ENCODE data around the gene THADA.

The THADA gene

DNA sequence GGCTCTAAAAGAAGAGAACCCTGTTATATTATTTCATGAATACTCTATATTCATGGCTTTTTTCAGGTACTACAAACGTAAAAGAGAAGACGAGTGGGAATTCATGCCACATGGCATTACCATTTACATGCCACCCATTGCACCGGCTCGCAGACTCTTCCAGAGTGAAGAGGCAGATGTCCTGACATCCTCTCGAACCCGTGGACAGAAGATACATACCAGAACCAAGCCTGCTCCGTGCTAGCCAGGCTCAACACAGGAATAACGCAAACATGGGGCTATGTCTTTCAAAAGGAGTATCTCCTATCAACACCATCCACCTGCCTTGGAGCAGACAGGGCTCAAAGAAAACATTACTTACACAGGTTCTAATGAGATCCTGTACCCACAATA lies 168.8 kb downstream of the THADA start:
- TF ChIP-seq CTCF (IDR thresholded peaks at IDR 0.05; ENCODE audit: control insufficient read depth, extremely low read depth, insufficient read depth), result no peak
- H3K4me3 ChIP-seq (ENCODE audit: low read depth, low read length), result no peak overlapping the region

DNA sequence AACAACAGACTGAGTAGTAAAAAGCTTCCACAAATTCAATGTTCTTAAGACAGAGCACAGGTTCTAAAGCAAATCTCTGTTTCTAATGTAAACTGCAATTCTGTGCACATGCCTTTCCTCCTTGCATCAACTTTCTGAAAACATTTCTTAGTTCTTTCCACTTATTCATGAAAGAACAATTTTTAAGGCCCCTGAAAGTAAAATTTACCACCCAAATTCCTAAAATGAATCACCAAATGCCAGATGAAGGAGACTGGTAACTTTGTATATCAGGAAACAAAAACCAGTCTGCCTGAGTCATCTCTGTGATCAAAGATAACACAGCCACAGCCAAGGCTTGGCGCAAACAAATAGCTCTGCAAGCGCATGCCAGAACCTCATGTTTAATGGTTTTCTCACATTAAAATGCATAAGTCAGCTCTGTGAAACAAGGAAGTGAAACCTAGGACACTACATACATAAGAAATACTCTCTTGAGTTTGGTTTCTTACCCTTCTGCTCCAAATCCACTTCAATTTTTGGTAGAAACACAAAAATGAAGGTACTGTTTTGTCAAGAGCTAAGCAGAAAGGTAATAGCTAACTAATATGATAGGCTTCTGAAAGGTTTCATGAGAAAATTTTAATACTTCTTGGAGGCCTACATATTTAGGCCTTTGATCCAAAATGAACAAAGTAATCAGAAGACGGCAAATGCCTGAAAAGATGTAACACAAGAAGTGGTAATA lies 169.4 kb downstream of the THADA start:
- no peak overlapping the region for H3K4me3 ChIP-seq (ENCODE audit: low read depth, low read length)
- no peak for TF ChIP-seq CTCF (IDR thresholded peaks at IDR 0.05; ENCODE audit: control insufficient read depth, extremely low read depth, insufficient read depth)
- DNase-seq (ENCODE audit: low read depth), result peak; percentile 93

More for the DNA sequence above, 168.8 kb downstream of the THADA start:
- no peak for DNase-seq (ENCODE audit: low read depth)

DNA sequence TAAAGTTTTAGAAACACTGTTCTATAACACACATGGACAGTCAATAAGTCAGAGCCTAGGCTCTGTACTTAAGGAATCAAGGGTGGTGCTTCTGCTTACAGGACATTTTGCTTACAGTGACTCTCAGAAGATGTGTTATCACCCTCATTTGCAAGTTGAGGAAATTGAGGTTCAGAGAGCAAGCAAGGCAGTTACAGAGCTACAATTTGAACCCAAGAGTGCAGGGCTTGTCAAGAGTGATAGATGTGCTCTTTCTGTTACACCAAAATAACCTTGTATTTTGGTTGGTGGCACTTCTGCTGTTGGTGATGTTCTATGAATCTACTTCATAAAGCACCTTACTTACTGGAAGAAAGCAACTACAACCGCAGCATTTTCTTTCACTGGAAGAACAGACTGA lies 170.2 kb downstream of the THADA start:
- H3K4me3 ChIP-seq (ENCODE audit: low read depth, low read length), result no peak overlapping the region
- TF ChIP-seq CTCF (IDR thresholded peaks at IDR 0.05; ENCODE audit: control insufficient read depth, extremely low read depth, insufficient read depth), result no peak
- DNase-seq (ENCODE audit: low read depth), result no peak

DNA sequence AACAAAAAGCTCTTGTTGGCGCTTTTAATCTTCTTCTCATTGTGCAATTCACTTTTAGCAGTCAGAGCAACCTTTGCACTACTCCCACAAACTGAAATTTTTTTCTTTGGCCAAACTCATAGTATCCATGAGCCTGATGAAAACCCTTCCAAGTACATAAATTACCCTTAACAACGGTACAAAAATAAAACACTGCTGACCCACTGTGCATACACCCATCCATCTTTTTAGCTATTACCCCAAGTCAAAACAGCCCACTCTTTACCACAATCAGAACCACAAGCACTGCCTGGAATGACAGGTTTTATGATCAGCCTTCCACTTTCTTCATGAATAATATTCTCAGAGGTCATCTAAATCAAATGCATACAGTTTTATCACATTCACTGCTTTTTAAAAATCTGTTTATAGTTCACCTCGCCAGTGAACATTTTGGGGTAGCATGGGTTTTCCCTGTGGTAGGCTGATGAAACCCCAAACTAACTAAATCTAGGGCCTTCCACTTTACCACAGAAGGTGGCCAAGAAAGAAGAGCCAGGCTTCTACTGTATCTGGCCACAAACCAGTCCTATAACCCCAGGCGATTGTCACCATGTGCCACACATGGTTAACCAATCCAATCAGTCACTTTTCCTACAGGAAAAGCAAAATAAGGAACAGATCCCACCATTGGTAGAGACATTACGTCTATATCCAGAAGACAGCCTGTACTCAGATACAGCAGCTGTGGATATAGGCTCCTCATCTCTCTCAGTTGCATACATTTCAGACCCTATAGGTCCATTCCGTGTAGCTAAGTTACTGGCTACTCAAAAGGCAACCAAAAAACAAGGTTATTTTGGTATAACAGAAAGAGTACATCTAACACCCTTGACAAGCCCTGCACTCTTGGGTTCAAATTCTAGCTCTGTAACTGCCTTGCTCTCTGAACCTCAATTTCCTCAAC lies 171.3 kb downstream of the THADA start:
- no peak for TF ChIP-seq CTCF (IDR thresholded peaks at IDR 0.05; ENCODE audit: control insufficient read depth, extremely low read depth, insufficient read depth)
- DNase-seq (ENCODE audit: low read depth), result no peak
- no peak overlapping the region for H3K4me3 ChIP-seq (ENCODE audit: low read depth, low read length)

- no peak for DNase-seq (ENCODE audit: low read depth)
- H3K4me3 ChIP-seq (ENCODE audit: low read depth, low read length), result no peak overlapping the region
- TF ChIP-seq CTCF (IDR thresholded peaks at IDR 0.05; ENCODE audit: control insufficient read depth, extremely low read depth, insufficient read depth), result no peak
Measured at GRCh38 chr2:43423941-43424261, 171.9 kb downstream of the THADA start.

DNA sequence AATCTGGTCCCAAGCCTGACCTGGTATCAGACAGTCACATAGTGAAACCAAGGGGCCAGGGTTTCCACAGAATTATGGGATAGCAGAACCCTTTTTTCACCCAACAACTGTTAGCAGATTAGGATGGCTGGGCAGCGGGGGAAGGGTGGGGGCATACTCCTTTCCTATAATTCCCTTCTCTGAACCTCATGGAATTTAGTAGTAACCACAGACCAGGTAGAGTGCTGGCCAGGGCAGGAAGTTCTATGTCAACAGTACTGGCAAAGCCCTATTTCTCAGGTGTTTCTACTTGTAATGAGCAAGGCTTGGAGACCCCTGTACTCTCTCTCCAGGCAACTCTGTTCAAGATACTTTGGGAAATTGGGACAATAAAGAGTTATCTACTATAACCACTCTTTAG lies 174.6 kb downstream of the THADA start:
- TF ChIP-seq CTCF (IDR thresholded peaks at IDR 0.05; ENCODE audit: control insufficient read depth, extremely low read depth, insufficient read depth), result no peak
- no peak overlapping the region for H3K4me3 ChIP-seq (ENCODE audit: low read depth, low read length)
- DNase-seq (ENCODE audit: low read depth), result no peak

Data from LNCaP clone FGC (cell line).